LHCN-M2 (cell line): ENCODE measurements around the gene FAM170B. TPM values are rescaled to one million over a fixed set of nuclear protein-coding genes. Genes with fewer than 3 reads are reported as not detected.

Source experiments
- DNase-seq: peaks from one replicate; pipeline ENCODE4 v3.0.0-alpha.2; 2012; ENCODE audit warnings: low read depth
- total RNA-seq: library from RNA; depleted of rRNA; stranded (reverse); fragments of >200 nt; gene quantifications from 2 replicates; pipeline ENCODE4 v1.2.3, GENCODE V29; 2014

Gene FAM170B
- total RNA-seq, 1 experiment from 2014 or later: not detected

GRCh38 chr10:49169776-49170175 lies 36.0 kb upstream of the FAM170B start:
- DNase-seq: no peak

GRCh38 chr10:49168831-49169500 lies 35.1 kb upstream of the FAM170B start:
- no peak for DNase-seq

- DNase-seq: no peak
These were observed 34.3 kb upstream of the FAM170B start for GRCh38 chr10:49168171-49168540.

GRCh38 chr10:49167425-49168170 lies 33.8 kb upstream of the FAM170B start:
- no peak for DNase-seq

- DNase-seq: no peak
These were observed 32.9 kb upstream of the FAM170B start for GRCh38 chr10:49166484-49167400.

- DNase-seq: no peak
These were observed 32.1 kb upstream of the FAM170B start for GRCh38 chr10:49165821-49166483.

GRCh38 chr10:49165259-49165658 lies 31.4 kb upstream of the FAM170B start:
- no peak for DNase-seq

- no peak for DNase-seq
These were observed 30.9 kb upstream of the FAM170B start for GRCh38 chr10:49164559-49165188.

- peak; percentile 84 for DNase-seq
These were observed 29.9 kb upstream of the FAM170B start for GRCh38 chr10:49163741-49164140.

GRCh38 chr10:49162761-49163310 lies 29.0 kb upstream of the FAM170B start:
- no peak for DNase-seq

- DNase-seq: no peak
These were observed 28.2 kb upstream of the FAM170B start for GRCh38 chr10:49162063-49162462.

GRCh38 chr10:49161411-49161997 lies 27.7 kb upstream of the FAM170B start:
- peak; percentile 47 for DNase-seq

GRCh38 chr10:49160814-49161213 lies 27.0 kb upstream of the FAM170B start:
- DNase-seq: no peak

- no peak for DNase-seq
These were observed 26.3 kb upstream of the FAM170B start for GRCh38 chr10:49160110-49160509.

GRCh38 chr10:49158915-49159314 lies 25.1 kb upstream of the FAM170B start:
- no peak for DNase-seq

- DNase-seq: no peak
These were observed 24.6 kb upstream of the FAM170B start for GRCh38 chr10:49158404-49158803.

GRCh38 chr10:49157229-49157628 lies 23.4 kb upstream of the FAM170B start:
- no peak for DNase-seq

GRCh38 chr10:49154641-49155040 lies 20.8 kb upstream of the FAM170B start:
- DNase-seq: no peak

- DNase-seq: peak; percentile 44
These were observed 20.1 kb upstream of the FAM170B start for GRCh38 chr10:49153971-49154370.

GRCh38 chr10:49153115-49153514 lies 19.3 kb upstream of the FAM170B start:
- DNase-seq: no peak
